GM12875 (cell line): ENCODE results near the gene FSTL4.

Experiments
- H3K4me3 ChIP-seq: one replicate; pipeline ENCODE4 v1.5.1; 2011; ENCODE audit warnings: low read depth, low read length, control low read depth
- TF ChIP-seq, protein P1 (sequence below): IDR thresholded peaks from 2 replicates; pipeline ENCODE4 v1.5.1; 2011; ENCODE audit warnings: low read depth, mild to moderate bottlenecking, control low read depth, inconsistent platforms, low read length, moderate library complexity, borderline replicate concordance; ENCODE audit not compliant: insufficient read depth

The FSTL4 gene

DNA sequence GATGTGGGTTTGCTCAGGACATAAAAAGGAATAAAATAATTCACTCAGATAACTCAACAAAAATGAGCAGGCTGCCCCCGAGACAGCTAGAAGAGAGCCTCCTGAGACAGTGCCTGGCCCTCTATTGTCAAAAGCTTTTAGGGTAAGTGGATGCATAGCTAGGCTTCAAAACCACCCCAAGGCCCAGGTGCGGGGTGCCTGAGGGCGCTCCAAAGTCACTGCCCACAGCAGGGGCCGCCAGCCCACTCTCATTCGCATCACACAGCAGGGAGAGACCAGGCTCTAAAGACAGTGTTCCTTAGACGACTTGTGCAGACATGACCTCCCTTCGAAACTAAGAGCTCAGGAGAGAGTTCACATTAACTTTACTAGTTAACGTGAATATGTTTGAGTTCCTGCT lies 271.5 kb downstream of the FSTL4 start:
- TF ChIP-seq, protein P1, sequence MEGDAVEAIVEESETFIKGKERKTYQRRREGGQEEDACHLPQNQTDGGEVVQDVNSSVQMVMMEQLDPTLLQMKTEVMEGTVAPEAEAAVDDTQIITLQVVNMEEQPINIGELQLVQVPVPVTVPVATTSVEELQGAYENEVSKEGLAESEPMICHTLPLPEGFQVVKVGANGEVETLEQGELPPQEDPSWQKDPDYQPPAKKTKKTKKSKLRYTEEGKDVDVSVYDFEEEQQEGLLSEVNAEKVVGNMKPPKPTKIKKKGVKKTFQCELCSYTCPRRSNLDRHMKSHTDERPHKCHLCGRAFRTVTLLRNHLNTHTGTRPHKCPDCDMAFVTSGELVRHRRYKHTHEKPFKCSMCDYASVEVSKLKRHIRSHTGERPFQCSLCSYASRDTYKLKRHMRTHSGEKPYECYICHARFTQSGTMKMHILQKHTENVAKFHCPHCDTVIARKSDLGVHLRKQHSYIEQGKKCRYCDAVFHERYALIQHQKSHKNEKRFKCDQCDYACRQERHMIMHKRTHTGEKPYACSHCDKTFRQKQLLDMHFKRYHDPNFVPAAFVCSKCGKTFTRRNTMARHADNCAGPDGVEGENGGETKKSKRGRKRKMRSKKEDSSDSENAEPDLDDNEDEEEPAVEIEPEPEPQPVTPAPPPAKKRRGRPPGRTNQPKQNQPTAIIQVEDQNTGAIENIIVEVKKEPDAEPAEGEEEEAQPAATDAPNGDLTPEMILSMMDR = no peak

DNA sequence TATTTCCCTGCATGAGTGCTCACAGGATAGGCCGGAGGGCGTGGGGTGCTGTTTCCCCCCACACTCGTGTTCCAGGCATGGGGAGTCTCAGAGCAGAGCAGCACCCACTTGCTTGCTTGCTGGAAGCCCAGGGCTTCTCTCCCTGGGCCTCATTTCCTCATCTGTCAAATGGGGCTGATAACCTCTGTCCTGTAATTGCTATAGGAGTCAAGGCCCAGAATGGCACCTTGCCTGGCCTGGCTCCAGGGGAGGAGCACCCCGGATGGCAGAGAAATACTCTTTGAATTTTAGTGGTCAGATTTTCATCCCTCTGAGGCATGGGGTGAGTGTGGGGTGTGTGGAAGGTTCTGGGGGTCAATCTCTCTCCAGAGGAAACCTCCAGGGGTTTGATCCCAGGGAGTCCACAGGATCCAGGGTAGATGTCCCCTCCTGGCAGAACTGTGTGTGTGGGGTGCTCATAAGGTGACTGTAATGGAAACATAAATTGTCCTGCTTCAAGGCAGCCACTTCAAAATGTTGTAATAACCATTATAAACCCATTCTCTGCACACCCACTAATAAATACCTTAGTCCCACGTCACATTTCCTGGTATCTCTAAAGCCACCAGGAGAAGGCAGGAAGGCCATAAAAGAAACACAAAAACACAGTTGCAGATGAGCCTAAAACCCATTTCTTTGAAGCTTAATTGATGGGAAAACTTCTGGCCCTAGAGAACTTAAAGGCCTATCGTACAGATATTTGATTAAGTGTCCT lies 272.2 kb downstream of the FSTL4 start:
- TF ChIP-seq, protein P1 = no peak

More for the DNA sequence above, 271.5 kb downstream of the FSTL4 start:
- H3K4me3 ChIP-seq = no peak overlapping the region

DNA sequence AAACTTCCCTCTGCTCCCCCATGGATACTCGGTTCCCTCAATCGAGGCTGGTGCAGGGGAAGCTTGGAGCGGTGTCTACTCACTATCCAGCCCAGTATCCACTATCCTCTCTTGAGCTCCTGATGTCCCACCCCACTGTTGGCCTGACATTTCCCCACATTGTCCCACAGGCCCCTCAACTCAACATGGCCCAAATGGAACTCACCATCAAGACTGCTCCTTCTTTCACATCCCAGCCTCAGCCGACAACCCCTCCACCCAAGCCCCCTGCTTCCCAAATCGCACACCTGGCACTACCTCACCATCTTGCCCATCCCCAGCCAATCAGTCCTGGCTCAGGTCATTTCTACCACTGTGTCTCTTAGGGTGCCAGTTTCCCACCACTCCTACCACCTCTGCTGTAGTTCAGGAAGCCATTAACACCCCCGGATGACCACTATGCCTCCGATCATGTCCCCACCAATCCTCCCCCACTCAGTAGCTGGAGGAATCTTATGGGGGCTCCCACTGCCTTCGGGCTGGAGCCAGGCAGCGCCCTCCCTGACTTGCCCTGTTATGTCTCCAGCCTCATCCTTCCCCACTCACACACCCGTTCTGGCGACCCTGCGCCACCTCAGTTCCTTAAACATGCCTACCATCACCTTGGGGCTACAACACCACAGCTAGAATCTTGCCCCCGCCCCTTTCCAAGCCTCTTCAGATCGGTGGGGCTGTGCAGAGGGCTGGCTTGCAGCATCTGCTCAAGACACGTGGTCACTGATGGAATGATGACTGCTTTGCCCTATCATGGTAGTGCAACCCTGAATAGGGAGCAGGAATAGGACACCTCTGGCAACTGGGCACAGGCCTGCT lies 273.6 kb downstream of the FSTL4 start:
- TF ChIP-seq, protein P1 = no peak
- H3K4me3 ChIP-seq = no peak overlapping the region

More for the DNA sequence above, 272.2 kb downstream of the FSTL4 start:
- no peak overlapping the region for H3K4me3 ChIP-seq

DNA sequence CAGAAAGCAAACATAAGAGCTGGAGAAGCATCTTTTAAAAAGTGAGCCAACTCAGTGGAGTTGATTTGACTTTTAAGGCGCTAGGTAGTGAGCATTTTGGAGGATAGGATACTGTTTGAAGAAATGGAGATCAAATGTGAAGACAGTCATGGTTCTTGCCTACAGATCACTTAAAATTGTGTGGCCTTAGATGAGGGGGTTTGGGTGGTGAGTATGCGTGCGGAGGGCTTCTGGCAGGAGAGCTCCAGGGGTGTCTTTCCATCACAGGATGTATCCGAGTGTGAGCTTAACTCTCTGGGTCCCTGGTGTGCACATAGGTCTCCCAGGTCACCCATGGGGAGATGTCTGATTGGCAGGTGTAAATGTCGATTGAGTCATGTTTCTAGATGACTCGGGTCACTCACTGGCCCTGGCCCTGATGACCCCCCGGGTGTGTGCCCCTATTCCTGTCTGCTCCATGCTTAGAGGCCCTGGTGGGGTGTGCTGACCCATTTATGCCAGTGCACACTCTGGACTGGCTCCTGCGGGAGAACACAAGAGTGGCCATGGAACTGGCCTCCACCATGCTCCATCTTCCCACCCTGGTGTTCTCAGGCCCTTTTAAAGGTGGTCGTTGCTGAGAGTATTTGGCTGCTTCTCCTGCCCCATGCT lies 274.4 kb downstream of the FSTL4 start:
- H3K4me3 ChIP-seq = no peak overlapping the region
- TF ChIP-seq, protein P1 = no peak

DNA sequence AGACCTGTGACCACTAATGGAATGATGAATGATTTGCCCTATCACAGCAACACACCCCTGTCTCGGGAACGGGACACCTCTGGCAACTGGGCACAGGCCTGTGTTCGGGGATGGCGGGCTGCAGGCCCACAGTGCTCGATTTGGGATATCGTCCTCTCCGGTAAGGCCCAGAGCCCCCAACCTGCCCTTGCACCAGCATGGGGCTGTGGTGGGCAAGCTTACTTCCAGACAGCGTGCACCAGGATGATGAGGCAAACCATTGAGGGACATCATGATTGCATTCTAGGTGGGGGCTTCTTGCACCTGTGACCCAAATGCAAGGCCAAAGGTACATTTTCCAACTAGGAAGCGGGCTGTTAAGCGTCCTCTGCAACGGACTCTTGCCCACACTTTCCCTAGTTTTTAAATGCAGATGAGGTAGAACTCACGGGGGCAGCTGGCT lies 275.4 kb downstream of the FSTL4 start:
- TF ChIP-seq, protein P1 = no peak
- no peak overlapping the region for H3K4me3 ChIP-seq

DNA sequence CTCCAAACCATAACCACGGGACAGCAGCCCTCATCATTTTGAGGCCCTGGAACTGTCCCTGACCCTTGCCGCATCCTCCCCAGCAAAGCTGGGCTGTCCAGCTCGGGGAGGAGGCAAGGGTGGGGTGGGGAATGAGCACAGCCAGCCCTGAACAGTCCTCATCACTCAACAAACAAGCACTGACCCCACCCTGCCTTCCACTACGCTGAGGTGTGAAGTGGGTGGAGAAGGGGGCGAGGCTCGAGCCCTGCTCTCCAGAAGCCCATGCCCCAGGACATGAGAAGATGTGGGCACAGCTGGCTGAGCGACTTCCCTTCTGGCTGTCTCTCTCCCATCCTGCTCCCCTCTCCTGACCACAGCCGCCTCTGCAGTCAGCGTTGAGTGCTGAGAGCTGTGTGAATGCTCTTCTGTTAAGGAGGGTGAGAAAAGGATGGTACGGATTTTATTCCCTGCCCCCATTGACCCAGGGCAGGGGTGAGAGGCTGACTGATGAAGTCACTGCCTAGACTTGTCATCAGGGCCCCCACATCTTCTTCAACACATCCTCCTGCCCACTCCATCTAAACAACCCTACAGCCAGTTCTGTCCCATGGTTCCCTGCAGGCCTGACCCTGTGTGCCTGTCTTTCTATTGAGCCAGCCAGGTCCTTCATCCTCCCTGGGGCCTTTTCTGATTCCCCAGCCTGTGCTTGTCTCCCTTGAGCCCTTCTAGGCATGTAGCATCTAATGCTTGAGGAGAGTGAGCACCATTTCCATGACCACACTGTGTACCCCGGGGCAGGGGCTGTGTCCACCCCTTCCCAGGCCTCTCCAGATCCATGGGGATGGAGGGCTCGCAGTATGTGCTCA lies 276.0 kb downstream of the FSTL4 start:
- no peak overlapping the region for H3K4me3 ChIP-seq
- TF ChIP-seq, protein P1 = no peak
